22Rv1 (cell line): ENCODE data around the gene TNFAIP2.

Source experiments
- CTCF ChIP-seq: fragments of 450-650 bp; IDR thresholded peaks from 2 replicates; pipeline ENCODE4 v1.5.1; 2017; ENCODE audit warnings: mild to moderate bottlenecking
- ZFX ChIP-seq: fragments of 450-650 bp; IDR thresholded peaks from 2 replicates; pipeline ENCODE4 v1.6.1; 2017; ENCODE audit warnings: antibody characterized with exemption, borderline replicate concordance

- TF ChIP-seq CTCF, result no peak
- no peak for TF ChIP-seq ZFX
These were observed 25.0 kb upstream of the TNFAIP2 start for GRCh38 chr14:103097994-103098957.
